ENCODE data around the gene SEMA3D. TPM values are rescaled to one million over a fixed set of nuclear protein-coding genes. Genes with fewer than 3 reads are reported as not detected.
A peak's percentile ranks its signal among the peaks of the same experiment; 100 is the strongest.

SEMA3D gene
- polyA plus RNA-seq, 1 donor = 14.4 TPM

GRCh38 chr7:85185424-85186082 lies 1.3 kb downstream of the SEMA3D start:
- WGBS (ENCODE audit: insufficient coverage, low lambda C conversion rate) = no CpG with 5 or more reads among the region's 39 CpGs
- DNase-seq = peak; percentile 29 to 71
- Histone ChIP-seq H3K4me3 (ENCODE audit: low read length) (peak overlapping the region; percentile 75), H3K9me3 (ENCODE audit: control insufficient read depth, low read depth, low read length) (no peaks in the 10 kb centered on the region), H3K27ac (ENCODE audit: low read length) (peak overlapping the region; percentile 82), H3K36me3 (ENCODE audit: control insufficient read depth, insufficient read depth, low read length) (no peaks in the 10 kb centered on the region), H3K4me1 (ENCODE audit: control insufficient read depth, insufficient read depth, low read length) (peaks cover 9% of the 10 kb centered on the region), H3K27me3 (ENCODE audit: control insufficient read depth, insufficient read depth, low read length) (peaks cover 2% of the 10 kb centered on the region)

- peaks cover 5% of the 10 kb centered on the region for H3K9me3 ChIP-seq (ENCODE audit: control insufficient read depth, low read depth, low read length)
- peaks cover 2% of the 10 kb centered on the region for H3K27me3 ChIP-seq (ENCODE audit: control insufficient read depth, insufficient read depth, low read length)
- no peaks in the 10 kb centered on the region for H3K36me3 ChIP-seq (ENCODE audit: control insufficient read depth, insufficient read depth, low read length)
- peak overlapping the region; percentile 75 for H3K4me3 ChIP-seq (ENCODE audit: low read length)
- peaks cover 9% of the 10 kb centered on the region for H3K4me1 ChIP-seq (ENCODE audit: control insufficient read depth, insufficient read depth, low read length)
- WGBS (ENCODE audit: insufficient coverage, low lambda C conversion rate) = 60% methylated on average over 1 of the region's 21 CpGs
- DNase-seq = peak in 1 of 2 donors; percentile 23
- peak overlapping the region; percentile 82 for H3K27ac ChIP-seq (ENCODE audit: low read length)
Measured at GRCh38 chr7:85184599-85185423, 2.0 kb downstream of the SEMA3D start.

GRCh38 chr7:85183296-85183695 lies 3.6 kb downstream of the SEMA3D start:
- no peak for DNase-seq
- peaks cover 13% of the 10 kb centered on the region for H3K9me3 ChIP-seq (ENCODE audit: control insufficient read depth, low read depth, low read length)
- H3K27me3 ChIP-seq (ENCODE audit: control insufficient read depth, insufficient read depth, low read length) = peaks cover 2% of the 10 kb centered on the region
- H3K27ac ChIP-seq (ENCODE audit: low read length) = no peak overlapping the region
- no peak overlapping the region for H3K4me3 ChIP-seq (ENCODE audit: low read length)
- H3K4me1 ChIP-seq (ENCODE audit: control insufficient read depth, insufficient read depth, low read length) = peaks cover 9% of the 10 kb centered on the region
- WGBS (ENCODE audit: insufficient coverage, low lambda C conversion rate) = 100% methylated on average over 3 of the region's 3 CpGs
- H3K36me3 ChIP-seq (ENCODE audit: control insufficient read depth, insufficient read depth, low read length) = peaks cover 2% of the 10 kb centered on the region

- no CpG with 5 or more reads among the region's 2 CpGs for WGBS (ENCODE audit: insufficient coverage, low lambda C conversion rate)
- Histone ChIP-seq H3K9me3 (ENCODE audit: control insufficient read depth, low read depth, low read length) (peaks cover 13% of the 10 kb centered on the region), H3K4me1 (ENCODE audit: control insufficient read depth, insufficient read depth, low read length) (no peaks in the 10 kb centered on the region), H3K36me3 (ENCODE audit: control insufficient read depth, insufficient read depth, low read length) (peaks cover 2% of the 10 kb centered on the region), H3K27me3 (ENCODE audit: control insufficient read depth, insufficient read depth, low read length) (no peaks in the 10 kb centered on the region), H3K4me3 (ENCODE audit: low read length) (no peak overlapping the region), H3K27ac (ENCODE audit: low read length) (no peak overlapping the region)
- DNase-seq = no peak
Measured at GRCh38 chr7:85178531-85179298, 8.1 kb downstream of the SEMA3D start.

DNA sequence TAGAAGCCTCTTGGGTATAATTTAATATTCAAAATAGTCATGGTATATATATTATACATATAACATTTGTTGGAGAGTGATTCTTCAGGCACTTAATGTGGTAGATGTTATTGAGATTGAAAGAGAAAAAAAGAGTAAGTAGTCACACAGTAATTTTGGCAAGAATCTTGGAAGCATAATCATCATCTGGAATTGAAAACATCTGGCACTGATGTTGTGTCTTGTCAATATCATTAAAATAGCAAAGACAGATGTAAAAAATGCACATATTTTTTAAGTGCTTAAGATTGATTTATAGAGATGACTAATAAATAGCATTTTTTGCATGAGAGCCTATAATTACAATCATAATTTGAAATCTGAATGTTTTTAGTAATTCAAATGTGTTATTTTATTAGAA lies 9.5 kb downstream of the SEMA3D start:
- Histone ChIP-seq H3K36me3 (ENCODE audit: control insufficient read depth, insufficient read depth, low read length) (peaks cover 2% of the 10 kb centered on the region), H3K27ac (ENCODE audit: low read length) (no peak overlapping the region), H3K27me3 (ENCODE audit: control insufficient read depth, insufficient read depth, low read length) (no peaks in the 10 kb centered on the region), H3K4me1 (ENCODE audit: control insufficient read depth, insufficient read depth, low read length) (no peaks in the 10 kb centered on the region), H3K4me3 (ENCODE audit: low read length) (no peak overlapping the region), H3K9me3 (ENCODE audit: control insufficient read depth, low read depth, low read length) (peaks cover 13% of the 10 kb centered on the region)
- no peak for DNase-seq

DNA sequence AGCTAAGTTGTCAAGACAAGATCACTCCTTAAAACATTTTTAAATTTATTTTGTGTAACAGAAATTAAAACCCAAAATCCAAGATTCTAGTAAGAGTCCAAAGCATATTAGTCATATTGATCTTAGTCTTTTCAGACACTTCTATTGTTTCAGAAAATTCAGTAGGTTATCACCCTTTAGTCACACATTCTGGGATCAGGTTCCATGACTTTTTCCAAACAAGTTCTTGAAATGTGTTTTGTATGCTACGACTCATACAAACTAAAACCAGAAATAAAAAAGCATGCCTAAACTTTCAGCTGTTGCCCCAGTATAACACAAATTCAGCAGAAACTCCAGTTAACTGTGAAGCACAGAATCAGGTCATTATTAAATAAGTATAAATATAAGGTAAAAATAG lies 10.7 kb downstream of the SEMA3D start:
- Histone ChIP-seq H3K4me1 (ENCODE audit: control insufficient read depth, insufficient read depth, low read length) (no peaks in the 10 kb centered on the region), H3K36me3 (ENCODE audit: control insufficient read depth, insufficient read depth, low read length) (peaks cover 2% of the 10 kb centered on the region), H3K9me3 (ENCODE audit: control insufficient read depth, low read depth, low read length) (peaks cover 13% of the 10 kb centered on the region), H3K27ac (ENCODE audit: low read length) (no peak overlapping the region), H3K27me3 (ENCODE audit: control insufficient read depth, insufficient read depth, low read length) (no peaks in the 10 kb centered on the region), H3K4me3 (ENCODE audit: low read length) (no peak overlapping the region)
- WGBS (ENCODE audit: insufficient coverage, low lambda C conversion rate) = no CpG with 5 or more reads among the region's 1 CpG
- DNase-seq = no peak

- peaks cover 2% of the 10 kb centered on the region for H3K36me3 ChIP-seq (ENCODE audit: control insufficient read depth, insufficient read depth, low read length)
- no peak overlapping the region for H3K4me3 ChIP-seq (ENCODE audit: low read length)
- H3K27ac ChIP-seq (ENCODE audit: low read length) = no peak overlapping the region
- 100% methylated on average over 2 of the region's 3 CpGs for WGBS (ENCODE audit: insufficient coverage, low lambda C conversion rate)
- H3K4me1 ChIP-seq (ENCODE audit: control insufficient read depth, insufficient read depth, low read length) = no peaks in the 10 kb centered on the region
- DNase-seq = no peak
- no peaks in the 10 kb centered on the region for H3K27me3 ChIP-seq (ENCODE audit: control insufficient read depth, insufficient read depth, low read length)
- H3K9me3 ChIP-seq (ENCODE audit: control insufficient read depth, low read depth, low read length) = peaks cover 11% of the 10 kb centered on the region
Measured at GRCh38 chr7:85175217-85175616, 11.6 kb downstream of the SEMA3D start.

DNA sequence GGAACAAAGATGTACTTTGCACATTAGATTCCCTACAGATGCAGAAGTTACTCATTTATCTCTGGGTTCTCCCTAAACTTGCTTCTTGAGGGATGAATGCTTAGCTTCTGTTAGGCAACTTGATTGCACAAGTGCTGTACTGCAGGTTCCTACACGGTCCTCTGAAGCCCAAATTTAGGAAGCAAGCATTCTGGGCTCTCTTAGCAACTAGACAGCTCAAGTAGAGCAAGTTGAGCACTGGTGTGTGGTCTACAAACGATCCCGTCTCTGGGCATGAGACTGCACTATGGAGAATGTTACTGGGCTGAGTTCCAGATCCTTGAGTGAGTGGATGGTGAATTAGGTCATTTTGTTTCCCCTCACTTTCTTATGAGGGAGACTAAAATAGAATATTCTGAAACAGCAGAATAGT lies 14.3 kb downstream of the SEMA3D start:
- H3K4me1 ChIP-seq (ENCODE audit: control insufficient read depth, insufficient read depth, low read length) = no peaks in the 10 kb centered on the region
- peak; percentile 13 to 34 for DNase-seq
- no peaks in the 10 kb centered on the region for H3K36me3 ChIP-seq (ENCODE audit: control insufficient read depth, insufficient read depth, low read length)
- no peak overlapping the region for H3K4me3 ChIP-seq (ENCODE audit: low read length)
- H3K27me3 ChIP-seq (ENCODE audit: control insufficient read depth, insufficient read depth, low read length) = no peaks in the 10 kb centered on the region
- no peaks in the 10 kb centered on the region for H3K9me3 ChIP-seq (ENCODE audit: control insufficient read depth, low read depth, low read length)
- no CpG with 5 or more reads among the region's 3 CpGs for WGBS (ENCODE audit: insufficient coverage, low lambda C conversion rate)
- no peak overlapping the region for H3K27ac ChIP-seq (ENCODE audit: low read length)

DNA sequence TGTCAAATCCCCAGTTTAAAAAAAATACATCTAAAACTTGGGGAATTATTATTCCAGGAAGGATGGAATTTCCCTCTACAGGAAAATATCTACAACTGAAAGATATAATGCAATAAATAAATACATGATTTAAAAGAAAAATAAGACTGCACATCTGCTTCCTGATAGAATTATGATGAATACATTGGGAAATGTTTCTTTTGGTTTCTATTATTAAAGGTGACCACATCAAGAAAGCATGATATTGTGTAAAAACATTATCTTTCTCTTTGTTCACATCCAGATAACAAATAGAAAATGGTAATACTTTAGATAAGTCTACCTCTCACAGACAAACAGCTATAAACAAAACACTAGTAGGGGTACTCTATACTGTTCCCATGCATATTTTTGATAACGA lies 19.2 kb downstream of the SEMA3D start:
- H3K4me3 ChIP-seq (ENCODE audit: low read length) = no peak overlapping the region
- no peaks in the 10 kb centered on the region for H3K4me1 ChIP-seq (ENCODE audit: control insufficient read depth, insufficient read depth, low read length)
- H3K9me3 ChIP-seq (ENCODE audit: control insufficient read depth, low read depth, low read length) = no peaks in the 10 kb centered on the region
- no peak for DNase-seq
- no peaks in the 10 kb centered on the region for H3K36me3 ChIP-seq (ENCODE audit: control insufficient read depth, insufficient read depth, low read length)
- 100% methylated on average over 1 of the region's 1 CpG for WGBS (ENCODE audit: insufficient coverage, low lambda C conversion rate)
- no peak overlapping the region for H3K27ac ChIP-seq (ENCODE audit: low read length)
- no peaks in the 10 kb centered on the region for H3K27me3 ChIP-seq (ENCODE audit: control insufficient read depth, insufficient read depth, low read length)

DNA sequence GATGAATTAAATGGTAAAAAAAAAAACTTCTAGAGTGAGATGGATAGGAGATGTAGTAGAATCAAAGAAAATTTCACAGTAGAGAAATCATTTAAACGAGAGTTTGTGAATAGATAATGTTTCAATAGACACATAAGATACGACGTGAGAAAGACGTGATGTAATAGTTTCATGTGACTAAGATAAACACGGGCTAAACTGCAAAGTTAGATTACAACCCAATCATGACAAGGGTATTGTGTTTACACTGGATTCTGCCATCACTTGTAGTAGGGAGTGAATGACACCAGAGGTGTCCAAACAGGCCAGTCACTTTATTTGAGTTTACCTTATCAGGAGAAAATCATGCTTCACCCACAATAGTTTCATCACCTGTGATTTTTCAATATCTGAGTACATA lies 21.6 kb downstream of the SEMA3D start:
- Histone ChIP-seq H3K36me3 (ENCODE audit: control insufficient read depth, insufficient read depth, low read length) (no peaks in the 10 kb centered on the region), H3K9me3 (ENCODE audit: control insufficient read depth, low read depth, low read length) (no peaks in the 10 kb centered on the region), H3K27me3 (ENCODE audit: control insufficient read depth, insufficient read depth, low read length) (no peaks in the 10 kb centered on the region), H3K4me3 (ENCODE audit: low read length) (no peak overlapping the region), H3K4me1 (ENCODE audit: control insufficient read depth, insufficient read depth, low read length) (no peaks in the 10 kb centered on the region), H3K27ac (ENCODE audit: low read length) (no peak overlapping the region)
- DNase-seq = peak in 1 of 2 donors; percentile 22
- WGBS (ENCODE audit: insufficient coverage, low lambda C conversion rate) = 38% methylated on average over 5 of the region's 5 CpGs

Measured in large intestine (tissue), 3 donors.